GM12878 (cell line): ENCODE results near the gene EFCAB8. TPM values are rescaled to one million over a fixed set of nuclear protein-coding genes. Genes with fewer than 3 reads are reported as not detected.

Experiments
- ATAC-seq: fragments of 200-7000 bp; cut with Tn5 transposase; 3 replicates; pipeline ENCODE4 v1.9.1; 2020; ENCODE audit warnings: mild to moderate bottlenecking, moderate library complexity
- BruUV-seq: library from RNA; stranded (reverse); fragments of 400-500 nt; replicated peaks from 2 replicates; lab custom pipeline; 2021; lab: Mats Ljungman, UMichigan
- CTCF ChIA-PET: fragments of 300-600 bp; sonication (Branson Sonifier 250); formaldehyde crosslinking; extraction: SDS; loops from one replicate; lab custom pipeline; 2021; ENCODE audit warnings: inconsistent platforms; lab: Yijun Ruan, JAX
- POLR2A ChIA-PET: fragments of 350-600 bp; formaldehyde crosslinking; extraction: SDS; loops from one replicate; lab custom pipeline; 2021; ENCODE audit warnings: inconsistent platforms; lab: Charles Lee
- RAD21 ChIA-PET: fragments of 300-600 bp; sonication (Branson Sonifier 250); formaldehyde crosslinking; loops from one replicate; lab custom pipeline; 2023; ENCODE audit warnings: antibody characterized with exemption; ENCODE audit not compliant: unreplicated experiment; lab: Charles Lee
- SMC1A ChIA-PET: fragments of 300-600 bp; sonication (Branson Sonifier 250); formaldehyde crosslinking; loops from one replicate; lab custom pipeline; 2023; ENCODE audit not compliant: unreplicated experiment, uncharacterized antibody; lab: Charles Lee
- DNase-seq: peaks from one replicate; pipeline ENCODE4 v3.0.0-alpha.2; 2011; ENCODE audit warnings: low read depth, low spot score
- FAIRE-seq: peaks from 3 replicates; lab custom pipeline; 2011; peaks lifted over from hg19 to GRCh38; lab: Jason Lieb, UNC
- H2AFZ ChIP-seq: 2 replicates; pipeline ENCODE4 v1.6.0; 2011; ENCODE audit warnings: low read depth, low read length, control low read depth; ENCODE audit not compliant: control insufficient read depth
- H3K27ac ChIP-seq: 2 replicates; pipeline ENCODE4 v1.5.1; 2011; ENCODE audit warnings: control low read depth; ENCODE audit not compliant: control insufficient read depth, insufficient read depth
- H3K27me3 ChIP-seq, 2 experiments: replicated peaks in 1 of 2; 2 replicates each; pipeline versions ENCODE4 v1.6.0 to v1.6.1; 2011; ENCODE audit warnings: low read length in 1 of 2; ENCODE audit not compliant: control insufficient read depth in 2 of 2, insufficient read depth in 2 of 2
- H3K36me3 ChIP-seq, 2 experiments: 2 replicates each; pipeline ENCODE4 v1.5.1; 2011; ENCODE audit warnings: low read length in 1 of 2; ENCODE audit not compliant: control insufficient read depth in 2 of 2, insufficient read depth in 2 of 2
- H3K4me1 ChIP-seq: 2 replicates; pipeline ENCODE4 v1.6.1; 2011; ENCODE audit warnings: mild to moderate bottlenecking, low read length, moderate library complexity, mixed read lengths; ENCODE audit not compliant: control insufficient read depth, insufficient read depth
- H3K4me2 ChIP-seq: 2 replicates; pipeline ENCODE4 v1.6.0; 2011; ENCODE audit warnings: control low read depth; ENCODE audit not compliant: control insufficient read depth, insufficient read depth
- H3K4me3 ChIP-seq: fragments of 200-600 bp; sonication (generic); 2 replicates; pipeline ENCODE4 v1.5.1; 2016
- H3K79me2 ChIP-seq: 2 replicates; pipeline ENCODE4 v1.6.0; 2011; ENCODE audit warnings: low read length; ENCODE audit not compliant: control insufficient read depth, insufficient read depth
- H3K9ac ChIP-seq: 2 replicates; pipeline ENCODE4 v1.8.0; 2011; ENCODE audit warnings: low read length, control low read depth, mixed read lengths; ENCODE audit not compliant: control insufficient read depth, insufficient read depth
- H3K9me3 ChIP-seq: replicated peaks from 3 replicates; pipeline ENCODE4 v1.5.1; 2011; ENCODE audit warnings: mild to moderate bottlenecking, low read length; ENCODE audit not compliant: control insufficient read depth, insufficient read depth
- H4K20me1 ChIP-seq: 2 replicates; pipeline ENCODE4 v1.6.0; 2011; ENCODE audit not compliant: control insufficient read depth, insufficient read depth
- E2F4 ChIP-seq: IDR thresholded peaks from 2 replicates; pipeline ENCODE4 v1.6.1; 2012; ENCODE audit warnings: low read depth, low read length, improper control_type of control experiment
- EGR1 ChIP-seq, 2 experiments: IDR thresholded peaks; 1 replicate in 1 of 2; 2 replicates in 1 of 2; pipeline ENCODE4 v1.6.1; 2011 to 2012; ENCODE audit warnings: low read depth in 2 of 2, low read length in 2 of 2, borderline replicate concordance in 1 of 2, mild to moderate bottlenecking in 1 of 2, moderate library complexity in 1 of 2
- KAT2A ChIP-seq: conservative IDR thresholded peaks from 2 replicates; pipeline ENCODE4 v1.6.1; 2011; ENCODE audit warnings: low read depth, low read length; ENCODE audit not compliant: control insufficient read depth
- MLLT1 ChIP-seq: fragments of 450-650 bp; IDR thresholded peaks from 2 replicates; pipeline ENCODE4 v1.6.1; 2016; ENCODE audit warnings: mild to moderate bottlenecking
- MTA2 ChIP-seq: fragments of 450-650 bp; IDR thresholded peaks from 2 replicates; pipeline ENCODE4 v1.6.1; 2016; ENCODE audit warnings: low read depth, mild to moderate bottlenecking, moderate library complexity
- NFIC ChIP-seq: IDR thresholded peaks from 2 replicates; pipeline ENCODE4 v1.6.1; 2012; ENCODE audit warnings: low read depth, mild to moderate bottlenecking, inconsistent platforms, low read length, moderate library complexity
- PAX5 ChIP-seq: IDR thresholded peaks from 2 replicates; pipeline ENCODE4 v1.6.1; 2011; ENCODE audit warnings: low read depth, low read length, borderline replicate concordance
- POLR2AphosphoS5 ChIP-seq: IDR thresholded peaks from 2 replicates; pipeline ENCODE4 v1.6.1; 2011; ENCODE audit warnings: mild to moderate bottlenecking, low read length, inconsistent platforms
- RELB ChIP-seq: fragments of 450-650 bp; IDR thresholded peaks from 2 replicates; pipeline ENCODE4 v1.6.1; 2017; ENCODE audit warnings: low read depth, mild to moderate bottlenecking, moderate library complexity
- SMAD1 ChIP-seq: fragments of 450-650 bp; IDR thresholded peaks from 2 replicates; pipeline ENCODE4 v1.6.1; 2018; ENCODE audit warnings: mild to moderate bottlenecking, low read depth; ENCODE audit not compliant: partially characterized antibody
- ZNF274 ChIP-seq: IDR thresholded peaks from one replicate; pipeline ENCODE4 v1.8.0; 2011; ENCODE audit not compliant: insufficient read length, insufficient read depth
- ZNF622 ChIP-seq: fragments of 450-650 bp; IDR thresholded peaks from 2 replicates; pipeline ENCODE4 v1.6.1; 2017; ENCODE audit warnings: mild to moderate bottlenecking, inconsistent platforms
- WGBS: methylation state at CpG from one replicate; pipeline ENCODE4 v1.1.6; 2016; ENCODE audit warnings: low lambda C conversion rate; ENCODE audit not compliant: insufficient replicate concordance, insufficient coverage; ENCODE audit errors: missing lambda C conversion rate; 5-methylcytosine and 5-hydroxymethylcytosine counted together
- in situ Hi-C: fragments of 300-500 bp; cut with MboI; formaldehyde crosslinking; loops from 9 replicates; pipeline ENCODE4 v1.14.3; 2018; ENCODE audit warnings: mixed read lengths
- intact Hi-C: fragments of 100-400 bp; cut with micrococcal nuclease; formaldehyde crosslinking; loops from one replicate; pipeline ENCODE4 v1.14.2; 2022; ENCODE audit not compliant: unreplicated experiment
- polyA plus RNA-seq, 11 experiments: library from polyadenylated mRNA; depleted of rRNA in 4 of 11; unstranded in 6 of 11; stranded (reverse) in 5 of 11; fragments of >200 nt; fragmentation: Nextera tagmentation in 4 of 11; fragmentation: Illumina TruSeq in 1 of 11; extraction: Ambion mirVana in 4 of 11; extraction: Trizol in 1 of 11; gene quantifications; 1 replicate in 1 of 11; 2 replicates in 10 of 11; pipeline versions ENCODE4 v1.2.1 to v1.2.3, GENCODE V29; 2011 to 2016; ENCODE audit warnings: inconsistent platforms in 2 of 11, missing spikeins in 2 of 11, low read depth in 1 of 11
- total RNA-seq, 4 experiments: library from RNA; depleted of rRNA in 3 of 4; stranded (reverse); fragments of >200 nt in 3 of 4; fragmentation: Illumina TruSeq in 1 of 4; extraction: Trizol in 1 of 4; gene quantifications; 2 replicates each; pipeline versions ENCODE4 v1.2.1 to v1.2.3, GENCODE V29; 2013 to 2021

Gene EFCAB8
- total and polyA plus RNA-seq, 10 of the 15 experiments (the other 5 are each of a cell fraction or from before 2014, with no cell fraction given), result 0.04 to 0.18 (median 0.06) TPM; not detected in 4

- no TSS peak for BruUV-seq
- H3K9me3 ChIP-seq, result no peaks in the 10 kb centered on the region
- no peak overlapping the region for H3K4me2 ChIP-seq
- no peaks in the 10 kb centered on the region for H3K79me2 ChIP-seq
- 45% methylated on average over 6 of the region's 6 CpGs for WGBS
- no peaks in the 10 kb centered on the region for H4K20me1 ChIP-seq
- no peak overlapping the region for H3K9ac ChIP-seq
- H2AFZ ChIP-seq, result no peak overlapping the region
- DNase-seq (no peak), ATAC-seq (no peak)
- no peaks in the 10 kb centered on the region for H3K36me3 ChIP-seq
- RAD21 ChIA-PET, result no interaction called here
- no peaks in the 10 kb centered on the region for H3K4me1 ChIP-seq
- H3K27ac ChIP-seq, result no peak overlapping the region
- in situ Hi-C loops, result no loop called here
- TF ChIP-seq PAX5, result no peak
- TF ChIP-seq EGR1 (IDR thresholded peaks at IDR 0.05; ENCODE audit: borderline replicate concordance in 1 of 2, low read depth in 2 of 2, low read length in 2 of 2), result no peak
- no peak for TF ChIP-seq ZNF274
- TF ChIP-seq NFIC, result no peak
- no peak for TF ChIP-seq SMAD1
- TF ChIP-seq RELB, result no peak
- TF ChIP-seq ZNF622, result no peak
- no peak for TF ChIP-seq POLR2AphosphoS5
- no peak for TF ChIP-seq KAT2A
- no peak for TF ChIP-seq MTA2
- no peak for TF ChIP-seq E2F4
- TF ChIP-seq MLLT1, result no peak
- TF ChIP-seq, all 136 proteins: peak for 0
- intact Hi-C loops, result no loop called here
- SMC1A ChIA-PET, result no interaction called here
- Histone ChIP-seq H3K27me3 (no peaks in the 10 kb centered on the region), H3K4me3 (no peak overlapping the region)
- POLR2A ChIA-PET, result no interaction called here
- CTCF ChIA-PET, result no interaction called here
- FAIRE-seq, result no peak
Observed at GRCh38 chr20:32872266-32872665, 13.5 kb downstream of the EFCAB8 start.
